ENCODE results near the gene BST2. TPM values are rescaled to one million over a fixed set of nuclear protein-coding genes. Genes with fewer than 3 reads are reported as not detected.

BST2 gene
- total RNA-seq, 3 donors from 2014 or later (not counting 1 experiment from before 2014, with no cell fraction given) = 84.8 to 106 (median 100) TPM

- Histone ChIP-seq H3K27me3 (ENCODE audit: control insufficient read depth, insufficient read depth, low read length) (no peaks in the 10 kb centered on the region), H3K4me1 (ENCODE audit: control insufficient read depth, insufficient read depth, low read length) (peaks cover 40% of the 10 kb centered on the region), H3K9me3 (ENCODE audit: control insufficient read depth, insufficient read depth, low read length) (no peaks in the 10 kb centered on the region), H3K36me3 (ENCODE audit: control insufficient read depth, insufficient read depth, low read length) (peaks cover 20% of the 10 kb centered on the region), H3K4me3 (ENCODE audit: low read length) (no peak overlapping the region), H3K27ac (ENCODE audit: low read length) (no peak overlapping the region)
- DNase-seq (no peak), ATAC-seq (no peak)
- H3K27ac Mint-ChIP-seq = no peak overlapping the region
- no peaks in the 10 kb centered on the region for H3K9me3 Mint-ChIP-seq
- TF ChIP-seq, protein P1, sequence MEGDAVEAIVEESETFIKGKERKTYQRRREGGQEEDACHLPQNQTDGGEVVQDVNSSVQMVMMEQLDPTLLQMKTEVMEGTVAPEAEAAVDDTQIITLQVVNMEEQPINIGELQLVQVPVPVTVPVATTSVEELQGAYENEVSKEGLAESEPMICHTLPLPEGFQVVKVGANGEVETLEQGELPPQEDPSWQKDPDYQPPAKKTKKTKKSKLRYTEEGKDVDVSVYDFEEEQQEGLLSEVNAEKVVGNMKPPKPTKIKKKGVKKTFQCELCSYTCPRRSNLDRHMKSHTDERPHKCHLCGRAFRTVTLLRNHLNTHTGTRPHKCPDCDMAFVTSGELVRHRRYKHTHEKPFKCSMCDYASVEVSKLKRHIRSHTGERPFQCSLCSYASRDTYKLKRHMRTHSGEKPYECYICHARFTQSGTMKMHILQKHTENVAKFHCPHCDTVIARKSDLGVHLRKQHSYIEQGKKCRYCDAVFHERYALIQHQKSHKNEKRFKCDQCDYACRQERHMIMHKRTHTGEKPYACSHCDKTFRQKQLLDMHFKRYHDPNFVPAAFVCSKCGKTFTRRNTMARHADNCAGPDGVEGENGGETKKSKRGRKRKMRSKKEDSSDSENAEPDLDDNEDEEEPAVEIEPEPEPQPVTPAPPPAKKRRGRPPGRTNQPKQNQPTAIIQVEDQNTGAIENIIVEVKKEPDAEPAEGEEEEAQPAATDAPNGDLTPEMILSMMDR (IDR thresholded peaks at IDR 0.05) = no peak
- no peaks in the 10 kb centered on the region for H3K27me3 Mint-ChIP-seq (ENCODE audit: low read depth in 2 of 2)
- peaks cover 28 to 32% of the 10 kb centered on the region in 2 donors for H3K4me1 Mint-ChIP-seq
- peak overlapping the region; percentile 40 for H3K4me3 Mint-ChIP-seq
- WGBS (ENCODE audit: insufficient coverage) = 95% methylated on average over 6 of the region's 6 CpGs
- intact Hi-C loops (cut with micrococcal nuclease) = loop anchor here (10.0 kb wide), 1 partner anchor 67 kb away; the partner anchor contains the start of genes ANO8 and GTPBP3
- no peaks in the 10 kb centered on the region for H3K36me3 Mint-ChIP-seq
Measured at GRCh38 chr19:17401628-17402027, 3.8 kb downstream of the BST2 start.

DNA sequence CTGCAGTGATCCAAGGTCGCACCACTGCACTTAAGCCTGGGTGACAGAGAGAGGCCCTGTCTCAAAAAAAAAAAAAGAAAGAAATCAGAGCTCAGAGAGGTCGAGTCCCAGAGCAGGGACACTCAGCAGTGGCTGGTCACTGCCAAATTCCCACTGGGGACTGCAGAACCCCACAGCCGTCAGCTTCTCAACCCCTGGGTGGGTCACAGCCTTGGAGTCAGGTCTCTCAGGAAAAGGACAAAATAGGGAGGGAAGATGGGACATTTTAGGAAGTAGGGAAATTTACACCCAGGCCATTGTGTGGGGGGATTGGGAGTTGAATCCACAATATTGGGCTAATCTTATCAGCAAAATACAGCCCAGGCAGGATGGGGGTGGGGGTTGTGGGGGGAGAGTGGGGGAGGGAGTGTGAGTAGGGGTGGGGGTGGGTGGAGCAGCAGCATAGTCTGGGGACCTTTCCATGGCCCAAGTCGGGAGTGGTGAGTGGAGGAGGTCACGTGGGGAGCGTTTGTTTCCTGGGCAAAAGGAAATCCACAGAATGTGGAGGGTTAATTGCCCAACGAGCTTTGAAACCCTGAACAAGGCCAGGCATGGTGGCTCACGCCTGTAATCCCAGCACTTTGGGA is 6.4 kb downstream of the BST2 start:
- peaks cover 20% of the 10 kb centered on the region for H3K36me3 ChIP-seq (ENCODE audit: control insufficient read depth, insufficient read depth, low read length)

GRCh38 chr19:17394891-17395415 is 10.5 kb downstream of the BST2 start:
- peak overlapping the region in 1 of 2 donors; percentile 70 for H3K27ac Mint-ChIP-seq
- H3K27me3 Mint-ChIP-seq (ENCODE audit: low read depth in 2 of 2) = peaks cover 0 to 3% of the 10 kb centered on the region in 2 donors
- WGBS (ENCODE audit: insufficient coverage) = 18% methylated on average over 19 of the region's 19 CpGs
- no peak overlapping the region for H3K4me3 Mint-ChIP-seq
- H3K36me3 ChIP-seq (ENCODE audit: control insufficient read depth, insufficient read depth, low read length) = peaks cover 3% of the 10 kb centered on the region
- DNase-seq = peak in 1 of 2 donors; percentile 69
- no peaks in the 10 kb centered on the region for H3K36me3 Mint-ChIP-seq
- H3K9me3 ChIP-seq (ENCODE audit: control insufficient read depth, insufficient read depth, low read length) = no peaks in the 10 kb centered on the region
- no peak overlapping the region for H3K4me3 ChIP-seq (ENCODE audit: low read length)
- no peak overlapping the region for H3K27ac ChIP-seq (ENCODE audit: low read length)
- peaks cover 5 to 24% of the 10 kb centered on the region in 2 donors for H3K4me1 Mint-ChIP-seq
- ATAC-seq = no peak
- TF ChIP-seq, protein P1 (IDR thresholded peaks at IDR 0.05) = peak; percentile 52
- intact Hi-C loops (cut with micrococcal nuclease) = no loop called here
- H3K27me3 ChIP-seq (ENCODE audit: control insufficient read depth, insufficient read depth, low read length) = no peaks in the 10 kb centered on the region
- H3K4me1 ChIP-seq (ENCODE audit: control insufficient read depth, insufficient read depth, low read length) = peaks cover 31% of the 10 kb centered on the region
- no peaks in the 10 kb centered on the region for H3K9me3 Mint-ChIP-seq

More for the DNA sequence above, 6.4 kb downstream of the BST2 start:
- H3K36me3 Mint-ChIP-seq = no peaks in the 10 kb centered on the region
- ATAC-seq = no peak
- peaks cover 6 to 19% of the 10 kb centered on the region in 2 donors for H3K4me1 Mint-ChIP-seq
- WGBS (ENCODE audit: insufficient coverage) = 78% methylated on average over 8 of the region's 8 CpGs
- intact Hi-C loops (cut with micrococcal nuclease) = no loop called here
- no peak overlapping the region for H3K4me3 ChIP-seq (ENCODE audit: low read length)
- H3K27ac ChIP-seq (ENCODE audit: low read length) = no peak overlapping the region
- H3K4me1 ChIP-seq (ENCODE audit: control insufficient read depth, insufficient read depth, low read length) = peaks cover 23% of the 10 kb centered on the region
- no peaks in the 10 kb centered on the region for H3K27me3 Mint-ChIP-seq (ENCODE audit: low read depth in 2 of 2)
- TF ChIP-seq, protein P1 (IDR thresholded peaks at IDR 0.05) = no peak
- H3K27me3 ChIP-seq (ENCODE audit: control insufficient read depth, insufficient read depth, low read length) = no peaks in the 10 kb centered on the region
- no peak overlapping the region for H3K4me3 Mint-ChIP-seq
- DNase-seq = no peak
- H3K27ac Mint-ChIP-seq = no peak overlapping the region
- H3K9me3 Mint-ChIP-seq = no peaks in the 10 kb centered on the region
- H3K9me3 ChIP-seq (ENCODE audit: control insufficient read depth, insufficient read depth, low read length) = no peaks in the 10 kb centered on the region
